Measurements from ENCODE around the gene AGER. TPM values are rescaled to one million over a fixed set of nuclear protein-coding genes. Genes with fewer than 3 reads are reported as not detected.
A peak's percentile ranks its signal among the peaks of the same experiment; 100 is the strongest.

Gene AGER
- total and polyA plus RNA-seq, 9 of the 15 experiments (the other 6 are each of a cell fraction or from before 2014, with no cell fraction given): 1.2 to 11.5 (median 4.1) TPM

- TF ChIP-seq ZFP91 (CRISPR knock-in tag; IDR thresholded peaks at IDR 0.05) (peak; percentile 55; the same call in 1 of the 2 replicates), ZNF24 (IDR thresholded peaks at IDR 0.05) (no peak), ZNF57 (CRISPR knock-in tag; IDR thresholded peaks at IDR 0.05) (peak; percentile 75; the same call in 1 of the 2 replicates), ZNF384 (IDR thresholded peaks at IDR 0.05; ENCODE audit: low read depth, low read length) (peak; percentile 9; the same call in 1 of the 2 replicates), ILK (tag; IDR thresholded peaks at IDR 0.05; ENCODE audit: borderline replicate concordance, low read depth) (no peak), MTA1 (IDR thresholded peaks at IDR 0.05; ENCODE audit: borderline replicate concordance) (peak; percentile 97), ZNF224 (CRISPR knock-in tag; IDR thresholded peaks at IDR 0.05) (peak; percentile 10; the same call in 1 of the 2 replicates), CC2D1A (IDR thresholded peaks at IDR 0.05) (no peak), TAF1 (IDR thresholded peaks at IDR 0.05; ENCODE audit: control insufficient read depth, extremely low read depth, insufficient read depth, low read length, severe bottlenecking) (peak; percentile 74), SMARCE1 (IDR thresholded peaks at IDR 0.05) (peak; percentile 36), SRSF3 (IDR thresholded peaks at IDR 0.05; ENCODE audit: insufficient read depth, low read length) (0 out of 2 replicates have a peak, but pooled peaks have one; percentile 79), THAP12 (CRISPR knock-in tag; IDR thresholded peaks at IDR 0.05) (peak; percentile 97), NKRF (IDR thresholded peaks at IDR 0.05; ENCODE audit: borderline replicate concordance) (peak; percentile 84), NCOA1 (IDR thresholded peaks at IDR 0.05; ENCODE audit: low read depth) (0 out of 2 replicates have a peak, but pooled peaks have one; percentile 13)
- TF ChIP-seq, protein P1, sequence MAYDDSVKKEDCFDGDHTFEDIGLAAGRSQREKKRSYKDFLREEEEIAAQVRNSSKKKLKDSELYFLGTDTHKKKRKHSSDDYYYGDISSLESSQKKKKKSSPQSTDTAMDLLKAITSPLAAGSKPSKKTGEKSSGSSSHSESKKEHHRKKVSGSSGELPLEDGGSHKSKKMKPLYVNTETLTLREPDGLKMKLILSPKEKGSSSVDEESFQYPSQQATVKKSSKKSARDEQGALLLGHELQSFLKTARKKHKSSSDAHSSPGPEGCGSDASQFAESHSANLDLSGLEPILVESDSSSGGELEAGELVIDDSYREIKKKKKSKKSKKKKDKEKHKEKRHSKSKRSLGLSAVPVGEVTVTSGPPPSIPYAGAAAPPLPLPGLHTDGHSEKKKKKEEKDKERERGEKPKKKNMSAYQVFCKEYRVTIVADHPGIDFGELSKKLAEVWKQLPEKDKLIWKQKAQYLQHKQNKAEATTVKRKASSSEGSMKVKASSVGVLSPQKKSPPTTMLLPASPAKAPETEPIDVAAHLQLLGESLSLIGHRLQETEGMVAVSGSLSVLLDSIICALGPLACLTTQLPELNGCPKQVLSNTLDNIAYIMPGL (CRISPR knock-in tag; IDR thresholded peaks at IDR 0.05): peak; percentile 48; the same call in 1 of the 2 replicates
- TF ChIP-seq, protein P2, sequence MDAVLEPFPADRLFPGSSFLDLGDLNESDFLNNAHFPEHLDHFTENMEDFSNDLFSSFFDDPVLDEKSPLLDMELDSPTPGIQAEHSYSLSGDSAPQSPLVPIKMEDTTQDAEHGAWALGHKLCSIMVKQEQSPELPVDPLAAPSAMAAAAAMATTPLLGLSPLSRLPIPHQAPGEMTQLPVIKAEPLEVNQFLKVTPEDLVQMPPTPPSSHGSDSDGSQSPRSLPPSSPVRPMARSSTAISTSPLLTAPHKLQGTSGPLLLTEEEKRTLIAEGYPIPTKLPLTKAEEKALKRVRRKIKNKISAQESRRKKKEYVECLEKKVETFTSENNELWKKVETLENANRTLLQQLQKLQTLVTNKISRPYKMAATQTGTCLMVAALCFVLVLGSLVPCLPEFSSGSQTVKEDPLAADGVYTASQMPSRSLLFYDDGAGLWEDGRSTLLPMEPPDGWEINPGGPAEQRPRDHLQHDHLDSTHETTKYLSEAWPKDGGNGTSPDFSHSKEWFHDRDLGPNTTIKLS (IDR thresholded peaks at IDR 0.05; ENCODE audit: borderline replicate concordance, low read depth): peak; percentile 74; the same call in 1 of the 2 replicates
- TF ChIP-seq, protein P3, sequence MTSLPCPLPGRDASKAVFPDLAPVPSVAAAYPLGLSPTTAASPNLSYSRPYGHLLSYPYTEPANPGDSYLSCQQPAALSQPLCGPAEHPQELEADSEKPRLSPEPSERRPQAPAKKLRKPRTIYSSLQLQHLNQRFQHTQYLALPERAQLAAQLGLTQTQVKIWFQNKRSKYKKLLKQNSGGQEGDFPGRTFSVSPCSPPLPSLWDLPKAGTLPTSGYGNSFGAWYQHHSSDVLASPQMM (CRISPR knock-in tag; IDR thresholded peaks at IDR 0.05): no peak
Observed at GRCh38 chr6:32195902-32196681, 12.0 kb upstream of the AGER start (continued).
